Omental fat pad (tissue), 4 donors: ENCODE results near the gene COL4A1. TPM values are rescaled to one million over a fixed set of nuclear protein-coding genes. Genes with fewer than 3 reads are reported as not detected.

Source experiments
- ATAC-seq: fragments of 150-250 bp; one replicate; pipeline ENCODE4 v1.9.1; 2016; ENCODE audit warnings: mild to moderate bottlenecking, moderate library complexity; ENCODE audit not compliant: low FRiP score
- DNase-seq: peaks from one replicate; pipeline ENCODE4 v3.0.0-alpha.2; 2019; ENCODE audit warnings: low spot score
- total RNA-seq, 4 donors: library from RNA; depleted of rRNA; stranded (reverse); fragments of >200 nt; gene quantifications; one replicate each; pipeline ENCODE4 v1.1.0, GENCODE V29; 2016
- TF ChIP-seq, protein P1 (sequence below), 3 donors: fragments of 450-650 bp; IDR thresholded peaks; one replicate each; pipeline ENCODE4 v1.5.1; 2016 to 2017; ENCODE audit warnings: antibody characterized with exemption in 3 of 3, mild to moderate bottlenecking in 3 of 3, moderate library complexity in 2 of 3

COL4A1 gene
- total RNA-seq, 4 donors from 2014 or later = 611 to 1,113 (median 995) TPM

DNA sequence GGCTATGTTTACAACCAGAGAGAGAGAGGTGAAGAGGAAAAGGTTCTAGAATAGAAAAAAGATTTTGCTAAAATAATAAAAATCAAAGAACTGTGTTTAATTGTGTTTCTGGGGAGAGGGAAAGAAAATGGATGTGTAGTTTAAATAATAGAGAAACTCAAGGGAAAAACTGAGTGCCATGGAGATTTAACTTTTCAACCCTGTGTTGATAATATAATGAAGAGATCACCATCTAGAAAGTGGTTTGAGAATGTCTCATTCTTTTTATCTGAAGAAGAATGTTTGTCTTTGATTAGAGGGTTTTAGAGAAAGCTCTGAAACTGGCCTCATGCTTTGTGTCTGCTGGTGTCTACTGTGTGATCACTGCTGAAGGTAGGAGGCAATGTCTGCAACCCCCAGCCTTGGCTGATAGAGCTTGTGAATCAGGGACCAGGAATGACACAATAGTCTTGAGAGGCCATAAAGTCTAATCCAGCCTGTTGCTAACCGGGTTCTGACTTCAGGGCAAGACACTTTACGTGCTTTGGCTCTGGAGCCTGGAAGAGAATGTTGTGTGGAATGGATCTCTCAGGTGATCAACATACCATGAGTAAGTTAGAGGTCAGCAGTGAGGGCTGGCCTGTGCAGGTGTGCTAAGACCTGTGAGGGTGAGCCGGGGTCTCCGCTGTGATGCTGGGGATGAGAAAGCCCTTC is 5.5 kb upstream of the COL4A1 start:
- ATAC-seq = no peak
- DNase-seq = no peak
- TF ChIP-seq, protein P1, sequence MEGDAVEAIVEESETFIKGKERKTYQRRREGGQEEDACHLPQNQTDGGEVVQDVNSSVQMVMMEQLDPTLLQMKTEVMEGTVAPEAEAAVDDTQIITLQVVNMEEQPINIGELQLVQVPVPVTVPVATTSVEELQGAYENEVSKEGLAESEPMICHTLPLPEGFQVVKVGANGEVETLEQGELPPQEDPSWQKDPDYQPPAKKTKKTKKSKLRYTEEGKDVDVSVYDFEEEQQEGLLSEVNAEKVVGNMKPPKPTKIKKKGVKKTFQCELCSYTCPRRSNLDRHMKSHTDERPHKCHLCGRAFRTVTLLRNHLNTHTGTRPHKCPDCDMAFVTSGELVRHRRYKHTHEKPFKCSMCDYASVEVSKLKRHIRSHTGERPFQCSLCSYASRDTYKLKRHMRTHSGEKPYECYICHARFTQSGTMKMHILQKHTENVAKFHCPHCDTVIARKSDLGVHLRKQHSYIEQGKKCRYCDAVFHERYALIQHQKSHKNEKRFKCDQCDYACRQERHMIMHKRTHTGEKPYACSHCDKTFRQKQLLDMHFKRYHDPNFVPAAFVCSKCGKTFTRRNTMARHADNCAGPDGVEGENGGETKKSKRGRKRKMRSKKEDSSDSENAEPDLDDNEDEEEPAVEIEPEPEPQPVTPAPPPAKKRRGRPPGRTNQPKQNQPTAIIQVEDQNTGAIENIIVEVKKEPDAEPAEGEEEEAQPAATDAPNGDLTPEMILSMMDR (IDR thresholded peaks at IDR 0.05) = no peak

DNA sequence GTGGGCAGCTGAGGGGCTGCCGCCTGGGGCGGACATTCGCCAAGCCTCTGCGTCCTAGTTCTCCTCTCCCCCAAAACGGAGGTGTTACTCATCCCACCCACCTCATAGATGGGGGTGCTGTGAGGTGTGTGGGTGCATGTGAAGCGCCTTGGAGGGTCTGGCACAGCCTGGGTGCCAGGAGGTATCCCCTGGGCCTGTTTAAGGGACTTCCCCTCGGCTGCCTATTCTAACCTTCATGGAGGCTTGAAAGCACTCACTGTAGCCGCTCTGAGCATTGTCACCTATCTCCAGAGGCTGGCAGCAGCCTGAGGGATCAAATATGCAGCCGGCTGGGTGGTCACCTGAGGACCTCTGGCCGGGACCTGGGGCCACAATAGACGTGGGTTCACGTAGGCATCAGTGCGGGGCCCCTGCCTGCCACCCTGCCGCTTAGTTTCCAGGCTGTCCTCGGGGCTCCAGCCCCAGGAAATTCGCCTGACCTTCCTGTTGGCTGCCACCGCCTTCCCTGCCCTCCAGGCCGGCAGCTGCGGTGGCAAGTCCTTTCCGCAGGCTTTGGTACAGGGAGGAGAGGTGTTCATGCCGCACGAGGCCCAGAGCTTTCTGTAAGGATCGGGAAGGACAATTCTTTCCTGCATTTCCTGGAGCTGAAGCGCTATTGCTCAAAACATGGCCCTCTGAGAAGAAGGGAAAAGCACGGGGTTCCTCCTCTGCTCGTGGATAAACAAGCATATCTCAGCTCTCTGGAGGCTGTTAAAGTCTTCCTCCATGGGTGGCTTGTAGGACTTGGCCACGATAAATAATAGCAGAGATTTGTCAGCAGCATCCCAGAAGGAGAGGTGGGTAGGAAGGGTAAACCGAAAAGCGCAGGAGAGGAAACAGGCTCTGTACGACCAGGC is 4.7 kb upstream of the COL4A1 start:
- TF ChIP-seq, protein P1 (IDR thresholded peaks at IDR 0.05) = no peak
- ATAC-seq (no peak), DNase-seq (no peak)

GRCh38 chr13:110310541-110311442 is 3.8 kb upstream of the COL4A1 start:
- TF ChIP-seq, protein P1 (IDR thresholded peaks at IDR 0.05) = no peak
- ATAC-seq = no peak
- DNase-seq = no peak

DNA sequence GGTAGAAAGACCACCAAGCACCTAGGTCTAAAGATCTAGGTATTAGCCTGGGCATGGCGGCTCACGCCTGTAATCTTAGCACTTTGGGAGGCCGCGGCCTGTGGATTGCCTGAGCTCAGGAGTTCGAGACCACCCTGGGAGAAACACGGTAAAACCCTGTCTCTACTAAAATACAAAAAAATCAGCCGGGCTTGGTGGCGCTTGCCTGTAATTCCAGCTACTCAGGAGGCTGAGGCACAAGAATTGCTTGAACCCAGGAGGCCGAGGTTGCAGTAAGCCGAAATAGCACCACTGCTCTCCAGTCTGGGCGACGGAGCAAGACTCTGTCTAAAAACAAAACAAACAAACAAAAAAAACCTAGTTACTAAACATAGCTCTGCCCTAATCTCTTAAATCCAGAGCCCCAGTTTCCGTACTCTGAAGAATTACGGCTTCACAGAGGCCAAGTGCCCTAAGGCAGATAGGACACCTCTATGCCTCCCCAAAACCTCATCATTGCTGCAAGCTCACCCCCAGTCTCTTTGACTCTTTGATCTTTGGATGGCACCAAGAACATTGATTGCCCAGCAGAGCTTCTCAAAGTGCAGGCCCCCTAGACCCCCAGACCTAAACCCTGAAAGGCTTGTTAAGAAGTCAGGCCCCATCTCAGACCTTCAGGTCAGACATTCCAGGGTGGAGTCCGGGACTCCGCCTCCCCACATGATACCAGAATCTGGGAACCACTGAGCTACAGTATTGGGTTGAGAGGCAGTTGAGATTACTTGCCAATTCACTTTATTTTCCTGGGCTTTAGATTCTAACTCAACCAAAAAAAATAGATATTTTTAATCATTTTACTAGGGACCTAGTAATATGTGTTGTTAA is 2.9 kb upstream of the COL4A1 start:
- TF ChIP-seq, protein P1 (IDR thresholded peaks at IDR 0.05) = no peak
- ATAC-seq (no peak), DNase-seq (no peak)

GRCh38 chr13:110308656-110309359 is 1.9 kb upstream of the COL4A1 start:
- ATAC-seq (no peak), DNase-seq (no peak)

More at GRCh38 chr13:110308656-110309359, 1.9 kb upstream of the COL4A1 start:
- TF ChIP-seq, protein P1 (IDR thresholded peaks at IDR 0.05) = no peak
